HG02588 (cell line): ENCODE results near the gene RNF121.
A peak's percentile ranks its signal among the peaks of the same experiment; 100 is the strongest.
"Not testable (repeated sequence)": the region's sequence is repeated elsewhere in the genome, so short reads cannot be mapped to it uniquely, and the experiment has no call there.

Experiments
- ATAC-seq: cut with Tn5 transposase; IDR thresholded peaks from one replicate; pipeline ENCODE4 v1.9.1; 2021; ENCODE audit warnings: mild to moderate bottlenecking, moderate library complexity; ENCODE audit not compliant: unreplicated experiment

The RNF121 gene

GRCh38 chr11:71928737-71929443, at the start of gene RNF121:
Gene RNF121, plus strand, starts transcription at chr11:71929046. Its CDS starts 16 bp downstream, at chr11:71929062.
- ATAC-seq, result peak; percentile 83

DNA sequence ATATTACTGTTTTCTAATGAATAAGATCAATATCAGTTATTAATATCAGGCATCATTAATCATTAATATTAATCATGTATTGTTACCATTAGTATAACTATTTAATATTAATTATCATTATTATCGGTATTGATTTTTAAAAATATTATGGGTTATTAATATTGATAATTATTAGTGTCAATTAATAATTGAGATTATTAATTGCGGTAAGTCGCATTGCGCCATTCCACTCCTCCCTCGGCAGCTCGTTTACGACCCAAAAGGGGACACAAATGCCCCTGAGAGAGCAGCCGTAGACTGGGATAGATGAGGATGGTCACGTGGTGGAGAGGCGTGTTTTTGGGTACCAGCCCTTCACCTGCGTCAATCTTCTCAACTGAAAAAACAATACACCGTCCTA, 43.0 kb upstream of the RNF121 start:
- ATAC-seq, result not testable (repeated sequence)

DNA sequence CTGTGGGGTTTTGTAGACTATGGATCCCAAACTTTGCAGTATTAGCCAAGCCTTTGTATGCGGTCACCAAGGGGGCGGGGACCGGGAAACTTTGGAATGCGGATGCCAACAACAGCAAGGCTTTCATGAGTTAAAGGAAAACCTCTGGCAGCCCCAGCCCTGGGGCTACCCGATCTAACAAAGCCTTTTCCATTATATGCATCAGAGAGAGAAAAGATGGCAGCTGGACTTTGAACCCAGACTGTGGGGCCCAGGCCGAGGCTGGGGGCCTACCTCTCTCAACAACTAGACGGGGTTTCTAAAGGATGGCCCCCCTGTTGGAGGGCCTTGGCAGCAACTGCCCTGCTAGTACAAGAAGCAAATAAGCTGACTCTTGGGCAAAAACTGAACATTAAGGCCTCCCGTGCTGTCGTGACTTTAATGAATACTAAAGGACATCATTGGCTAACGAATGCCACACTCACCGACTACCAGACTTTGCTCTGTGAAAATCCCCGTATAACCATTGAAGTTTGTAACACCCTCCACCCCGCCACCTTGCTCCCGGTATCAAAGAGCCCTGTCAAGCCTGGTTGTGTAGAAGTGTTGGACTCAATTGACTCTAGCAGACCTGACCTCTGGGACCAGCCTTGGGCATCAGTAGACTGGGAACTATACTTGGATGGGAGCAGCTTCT, 40.4 kb upstream of the RNF121 start:
- not testable (repeated sequence) for ATAC-seq

DNA sequence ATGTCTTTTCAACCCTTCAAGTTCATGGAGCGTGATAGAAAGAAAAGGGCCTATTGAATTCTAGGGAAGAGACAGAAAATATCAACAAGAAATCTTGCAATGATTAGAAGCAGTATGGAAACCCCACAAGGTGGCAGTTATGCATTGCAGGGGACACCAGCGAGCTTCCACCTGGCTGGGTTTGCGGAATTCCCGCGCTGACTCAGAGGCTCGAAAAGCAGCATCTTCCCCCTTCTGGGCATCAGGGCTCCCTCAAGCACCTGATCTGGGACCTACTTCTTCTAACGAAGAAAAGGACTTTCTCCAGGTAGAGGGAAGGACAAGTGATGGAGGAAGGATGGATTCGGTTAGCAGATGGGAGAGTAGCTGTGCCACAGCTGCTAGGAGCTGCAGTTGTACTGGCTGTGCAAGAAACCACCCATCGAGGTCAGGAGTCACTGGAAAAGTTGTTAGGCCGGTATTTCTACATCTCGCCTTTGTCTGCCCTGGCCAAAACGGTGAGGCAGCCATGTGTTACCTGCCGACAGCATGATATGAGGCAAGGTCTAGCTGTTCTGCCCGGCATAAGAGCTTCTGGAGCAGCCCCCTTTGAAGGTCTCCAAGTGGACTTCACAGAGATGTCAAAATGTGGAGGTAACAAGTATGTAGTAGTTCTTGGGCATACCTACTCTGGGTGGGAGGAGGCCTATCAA, 39.5 kb upstream of the RNF121 start:
- ATAC-seq, result not testable (repeated sequence)

DNA sequence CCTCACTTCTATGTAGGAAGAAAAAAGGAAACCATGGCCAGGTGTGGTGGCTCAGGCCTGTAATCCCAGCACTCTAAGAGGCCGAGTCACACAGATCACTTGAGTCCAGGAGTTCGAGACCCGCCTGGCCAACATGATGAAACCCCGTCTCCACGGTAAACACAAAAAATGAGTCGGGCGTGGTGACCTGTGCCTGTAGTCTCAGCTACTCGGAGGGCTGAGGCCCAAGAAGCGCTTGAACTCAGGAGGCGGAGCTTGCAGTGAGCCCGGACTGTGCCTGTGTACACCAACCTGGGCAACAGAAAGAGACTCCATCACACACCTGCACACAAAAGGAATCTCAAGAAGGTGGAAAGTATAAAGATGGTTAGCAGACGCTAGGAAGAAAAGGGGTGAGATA, 32.9 kb upstream of the RNF121 start:
- ATAC-seq, result no peak

DNA sequence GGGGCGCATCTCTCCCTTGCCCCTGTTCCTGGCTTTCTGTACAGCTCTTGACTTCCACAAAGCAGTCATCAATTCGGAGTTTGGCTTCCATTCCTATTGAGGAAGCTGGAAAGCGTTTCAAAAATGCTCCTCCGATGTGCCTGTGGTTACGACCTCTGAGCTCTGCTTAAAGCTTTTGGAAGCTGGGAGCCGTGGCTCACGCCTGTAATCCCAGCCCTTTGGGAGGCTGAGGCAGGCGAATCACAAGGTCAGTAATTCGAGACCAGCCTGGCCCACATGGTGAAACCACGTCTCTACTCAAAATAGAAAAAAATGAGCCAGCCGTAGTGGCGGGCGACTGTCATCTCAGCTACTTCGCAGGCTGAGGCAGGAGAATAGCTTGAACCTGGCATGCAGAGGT, 27.7 kb upstream of the RNF121 start:
- ATAC-seq, result not testable (repeated sequence)

DNA sequence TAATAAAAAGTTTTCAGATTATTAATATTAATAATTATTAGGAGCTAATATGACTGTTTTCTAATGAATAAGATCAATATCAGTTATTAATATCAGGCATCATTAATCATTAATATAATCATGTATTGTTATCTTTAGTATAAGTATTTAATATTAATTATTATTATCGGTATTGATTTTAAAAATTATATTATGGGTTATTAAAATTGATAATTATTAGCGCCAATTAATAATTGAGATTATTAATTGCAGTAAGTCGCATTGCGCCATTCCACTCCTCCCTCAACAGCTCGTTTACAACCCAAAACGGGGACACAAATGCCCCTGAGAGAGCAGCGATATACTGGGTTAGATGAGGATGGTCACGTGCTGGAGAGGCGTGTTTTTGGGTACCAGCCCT, 20.6 kb upstream of the RNF121 start:
- ATAC-seq, result no peak

GRCh38 chr11:71910775-71911174, 18.1 kb upstream of the RNF121 start:
- ATAC-seq, result not testable (repeated sequence)

GRCh38 chr11:71911321-71911985, 17.4 kb upstream of the RNF121 start:
- ATAC-seq, result not testable (repeated sequence)

DNA sequence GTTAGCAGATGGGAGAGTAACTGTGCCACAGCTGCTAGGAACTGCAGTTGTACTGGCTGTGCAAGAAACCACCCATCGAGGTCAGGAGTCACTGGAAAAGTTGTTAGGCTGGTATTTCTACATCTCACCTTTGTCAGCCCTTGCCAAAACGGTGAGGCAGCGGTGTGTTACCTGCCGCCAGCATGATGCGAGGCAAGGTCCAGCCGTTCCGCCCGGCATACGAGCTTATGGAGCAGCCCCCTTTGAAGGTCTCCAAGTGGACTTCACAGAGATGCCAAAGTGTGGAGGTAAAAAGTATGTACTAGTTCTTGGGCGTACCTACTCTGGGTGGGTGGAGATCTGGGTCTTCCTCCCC, 16.9 kb upstream of the RNF121 start:
- not testable (repeated sequence) for ATAC-seq

DNA sequence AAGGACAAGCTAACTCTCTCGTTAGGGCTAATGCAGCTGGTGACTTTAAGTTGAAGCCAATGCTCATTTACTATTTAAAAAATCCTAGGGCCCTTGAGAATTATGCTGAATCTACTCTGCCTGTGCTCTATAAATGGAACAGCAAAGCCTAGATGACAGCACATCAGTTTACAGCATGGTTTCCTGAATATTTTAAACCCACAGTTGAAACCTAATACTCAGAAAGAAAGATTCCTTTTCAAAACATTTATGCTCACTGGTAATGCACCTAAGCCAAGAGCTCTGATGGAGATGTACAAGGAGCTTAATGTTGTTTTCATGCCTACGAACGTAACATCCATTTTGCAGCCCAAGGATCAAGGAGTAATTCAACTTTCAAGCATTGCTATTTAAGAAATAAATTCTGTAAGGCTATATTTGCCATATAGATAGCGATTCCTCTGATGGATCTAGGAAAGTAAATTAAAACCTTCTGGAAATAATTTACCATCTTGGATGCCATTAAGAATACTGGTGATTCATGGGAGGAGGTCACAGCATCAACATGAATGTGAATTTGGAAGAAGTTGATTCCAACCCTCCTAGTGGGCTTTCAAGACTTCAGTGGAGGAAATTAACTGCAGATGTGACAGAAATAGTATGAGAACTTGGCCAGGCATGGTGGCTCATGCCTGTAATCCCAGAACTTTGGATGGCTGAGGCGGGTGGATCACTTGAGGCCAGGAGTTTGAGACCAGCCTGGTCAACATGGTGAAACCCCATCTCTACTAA, 14.9 kb upstream of the RNF121 start:
- no peak for ATAC-seq

GRCh38 chr11:71914617-71915189, 14.1 kb upstream of the RNF121 start:
- ATAC-seq, result no peak

DNA sequence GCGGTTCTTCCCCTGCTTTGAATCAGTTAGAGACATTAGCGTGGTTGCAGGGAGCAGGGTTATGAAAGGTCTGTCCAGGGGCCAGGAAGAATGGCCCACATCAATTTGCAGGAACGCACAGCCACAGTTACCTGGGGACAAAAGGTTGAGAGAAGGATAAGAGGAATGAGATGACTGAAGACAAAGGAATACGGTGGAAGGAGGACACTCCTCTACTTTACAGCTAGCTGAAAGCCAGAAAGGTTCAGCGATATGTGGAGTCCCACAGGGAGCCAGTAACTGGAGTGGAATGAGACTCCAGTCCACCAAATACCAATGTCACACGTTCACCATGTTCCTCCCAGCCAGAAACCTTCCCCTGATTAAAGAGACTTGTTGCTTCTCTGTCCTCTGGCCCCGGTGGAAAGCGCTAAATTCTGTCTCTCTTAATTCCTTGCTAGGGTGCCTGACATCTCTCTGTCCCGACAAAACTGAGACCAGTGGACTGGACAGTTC, 11.2 kb upstream of the RNF121 start:
- ATAC-seq, result no peak

- ATAC-seq, result peak; percentile 62
Measured at GRCh38 chr11:71927820-71928736, 768 bp upstream of the RNF121 start, which contains the start of gene XNDC1N. Gene XNDC1N, minus strand, starts transcription at chr11:71928594. Its CDS starts 5,241 bp downstream, at chr11:71923353.

DNA sequence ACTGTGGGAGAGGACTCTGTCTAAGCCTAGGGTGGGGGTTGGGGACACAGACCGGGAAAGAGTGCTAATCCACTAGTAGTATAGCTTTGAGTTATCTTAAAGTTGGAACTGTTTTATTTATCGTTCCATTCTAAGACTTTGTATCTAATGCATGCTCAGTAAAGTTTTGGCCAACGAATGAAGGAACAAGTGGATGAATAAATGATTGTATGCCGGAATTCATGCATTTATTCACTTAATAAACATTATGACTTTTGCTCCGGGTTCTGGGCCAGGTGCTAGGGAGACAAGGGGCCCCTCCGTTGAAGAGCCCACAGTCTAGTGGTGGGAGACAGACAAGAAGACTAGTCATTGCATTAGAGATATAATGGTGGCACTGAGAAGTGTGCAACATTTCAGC, 645 bp downstream of the RNF121 start:
- ATAC-seq, result no peak

- ATAC-seq, result no peak
Measured at GRCh38 chr11:71930556-71931244, 1.9 kb downstream of the RNF121 start.

DNA sequence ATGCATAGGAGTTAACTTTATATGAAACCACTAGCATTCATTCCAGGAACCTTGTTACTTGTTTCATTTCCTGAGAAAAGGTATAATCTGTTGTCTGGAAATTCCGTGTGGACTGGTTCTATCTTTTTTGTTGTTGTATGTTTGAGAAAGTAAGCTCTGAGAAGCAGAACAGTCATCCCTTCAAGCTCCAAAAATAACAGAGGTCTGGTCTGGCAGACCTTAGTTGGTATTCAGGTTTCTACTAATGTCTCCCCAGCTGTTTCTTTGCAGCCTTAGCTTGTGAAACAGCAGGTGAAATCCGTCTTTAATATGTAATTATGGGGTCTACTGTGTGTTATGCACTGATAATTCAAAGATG, 2.4 kb downstream of the RNF121 start:
- no peak for ATAC-seq

GRCh38 chr11:71933141-71933933, 4.5 kb downstream of the RNF121 start:
- no peak for ATAC-seq
